OCI-LY7 (cell line): Measurements from ENCODE around the gene ADGRG4.

Source experiments
- EZH2phosphoT487 ChIP-seq: fragments of 200-600 bp; sonication (generic); IDR thresholded peaks from 2 replicates; pipeline ENCODE4 v1.6.1; 2018; ENCODE audit warnings: low read depth, borderline replicate concordance, mild to moderate bottlenecking, mixed run types, antibody characterized with exemption, low read length, moderate library complexity, mixed read lengths
- TF ChIP-seq, protein P1 (sequence below): fragments of 200-600 bp; sonication (generic); conservative IDR thresholded peaks from 2 replicates; pipeline ENCODE4 v1.5.1; 2014; ENCODE audit warnings: mild to moderate bottlenecking, antibody characterized with exemption, low read length, moderate library complexity, mixed read lengths

DNA sequence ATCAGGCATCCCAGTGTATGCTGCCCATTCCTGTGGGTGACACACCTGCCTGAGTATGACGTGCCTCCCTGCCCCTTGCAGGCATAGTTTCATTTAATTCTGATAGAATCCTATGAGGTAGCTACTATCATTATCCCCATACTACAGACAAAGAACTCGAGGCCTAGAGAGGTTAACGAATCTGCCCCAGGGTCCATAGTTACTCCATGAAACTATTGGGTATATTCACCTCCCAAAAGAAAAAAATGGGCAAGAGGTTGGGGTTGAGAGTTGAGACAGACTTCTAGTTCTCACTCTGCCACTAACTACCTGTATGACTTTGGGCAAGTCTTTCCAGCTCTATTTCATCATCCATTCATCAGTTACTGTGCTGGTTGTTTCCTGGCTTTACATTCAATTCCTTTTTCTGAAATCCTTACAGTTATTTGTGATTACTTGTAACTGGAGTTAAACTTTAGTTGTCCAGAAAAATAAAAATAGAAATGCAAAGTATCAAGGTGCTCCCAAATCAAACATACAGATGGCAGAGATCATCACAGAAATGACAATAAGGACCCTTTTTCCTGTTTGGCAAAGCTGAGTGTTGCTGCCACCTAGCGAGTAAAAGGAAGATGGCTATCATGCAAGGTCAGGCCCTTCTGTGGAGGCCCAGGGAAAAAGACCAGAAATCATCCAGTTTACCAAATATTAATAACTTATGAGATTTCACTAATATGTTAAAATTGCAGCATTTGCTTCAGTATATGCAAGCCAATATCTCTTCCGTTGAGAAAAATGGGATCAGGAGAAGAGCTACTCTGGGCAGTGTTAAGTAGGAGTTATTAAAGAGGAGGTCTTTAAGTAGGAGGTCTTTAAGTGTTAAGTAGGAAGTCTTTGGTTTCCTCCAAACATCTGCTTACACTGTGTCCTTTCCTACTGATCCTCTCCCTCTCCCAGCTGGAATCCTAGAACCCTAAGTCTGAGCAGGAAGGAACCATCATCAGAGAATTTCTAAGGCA is 32.4 kb upstream of the ADGRG4 start:
- TF ChIP-seq, protein P1, sequence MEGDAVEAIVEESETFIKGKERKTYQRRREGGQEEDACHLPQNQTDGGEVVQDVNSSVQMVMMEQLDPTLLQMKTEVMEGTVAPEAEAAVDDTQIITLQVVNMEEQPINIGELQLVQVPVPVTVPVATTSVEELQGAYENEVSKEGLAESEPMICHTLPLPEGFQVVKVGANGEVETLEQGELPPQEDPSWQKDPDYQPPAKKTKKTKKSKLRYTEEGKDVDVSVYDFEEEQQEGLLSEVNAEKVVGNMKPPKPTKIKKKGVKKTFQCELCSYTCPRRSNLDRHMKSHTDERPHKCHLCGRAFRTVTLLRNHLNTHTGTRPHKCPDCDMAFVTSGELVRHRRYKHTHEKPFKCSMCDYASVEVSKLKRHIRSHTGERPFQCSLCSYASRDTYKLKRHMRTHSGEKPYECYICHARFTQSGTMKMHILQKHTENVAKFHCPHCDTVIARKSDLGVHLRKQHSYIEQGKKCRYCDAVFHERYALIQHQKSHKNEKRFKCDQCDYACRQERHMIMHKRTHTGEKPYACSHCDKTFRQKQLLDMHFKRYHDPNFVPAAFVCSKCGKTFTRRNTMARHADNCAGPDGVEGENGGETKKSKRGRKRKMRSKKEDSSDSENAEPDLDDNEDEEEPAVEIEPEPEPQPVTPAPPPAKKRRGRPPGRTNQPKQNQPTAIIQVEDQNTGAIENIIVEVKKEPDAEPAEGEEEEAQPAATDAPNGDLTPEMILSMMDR, result peak; percentile 84
- TF ChIP-seq EZH2phosphoT487, result no peak
